Measurements from ENCODE around the gene PRRC1. TPM values are rescaled to one million over a fixed set of nuclear protein-coding genes. Genes with fewer than 3 reads are reported as not detected.

The PRRC1 gene
- total RNA-seq, 4 donors from 2014 or later: 22.8 to 43.7 (median 34.0) TPM

DNA sequence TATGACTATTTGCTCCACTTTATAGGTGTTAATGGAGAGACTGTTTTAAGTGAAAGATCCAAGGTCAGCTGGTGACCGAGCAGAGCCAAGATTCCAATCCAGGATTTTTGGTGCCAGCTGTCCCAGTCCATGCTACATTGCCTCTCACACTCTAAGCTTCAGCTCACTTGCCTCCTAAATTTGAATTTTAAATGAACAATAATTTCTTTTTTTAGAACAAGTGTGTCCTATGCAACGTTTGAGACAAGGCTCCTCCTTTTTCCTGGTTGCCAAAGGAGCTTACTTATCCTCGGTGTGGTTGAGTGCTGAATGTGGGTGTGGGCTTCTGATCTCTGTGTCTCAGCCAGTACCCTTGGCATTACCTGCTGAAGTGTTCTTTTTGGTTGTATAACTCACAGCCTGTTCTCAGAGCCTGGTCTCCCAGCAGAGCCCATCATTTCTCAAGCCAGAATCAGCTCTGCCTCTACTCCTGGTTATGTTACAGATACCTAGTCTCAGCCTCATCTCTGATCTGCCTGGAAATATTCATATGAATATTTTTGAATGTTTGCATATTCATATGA is 4.0 kb upstream of the PRRC1 start:
- Histone ChIP-seq H3K4me3 (no peak overlapping the region), H3K27me3 (peaks cover 0 to 8% (median 0%) of the 10 kb centered on the region in 4 donors), H3K27ac (no peak overlapping the region), H3K9me3 (no peaks in the 10 kb centered on the region), H3K36me3 (no peaks in the 10 kb centered on the region), H3K4me1 (peaks cover under 1 to 9% (median 2%) of the 10 kb centered on the region in 3 donors)
- TF ChIP-seq POLR2A (IDR thresholded peaks at IDR 0.05): no peak
- TF ChIP-seq, protein P1, sequence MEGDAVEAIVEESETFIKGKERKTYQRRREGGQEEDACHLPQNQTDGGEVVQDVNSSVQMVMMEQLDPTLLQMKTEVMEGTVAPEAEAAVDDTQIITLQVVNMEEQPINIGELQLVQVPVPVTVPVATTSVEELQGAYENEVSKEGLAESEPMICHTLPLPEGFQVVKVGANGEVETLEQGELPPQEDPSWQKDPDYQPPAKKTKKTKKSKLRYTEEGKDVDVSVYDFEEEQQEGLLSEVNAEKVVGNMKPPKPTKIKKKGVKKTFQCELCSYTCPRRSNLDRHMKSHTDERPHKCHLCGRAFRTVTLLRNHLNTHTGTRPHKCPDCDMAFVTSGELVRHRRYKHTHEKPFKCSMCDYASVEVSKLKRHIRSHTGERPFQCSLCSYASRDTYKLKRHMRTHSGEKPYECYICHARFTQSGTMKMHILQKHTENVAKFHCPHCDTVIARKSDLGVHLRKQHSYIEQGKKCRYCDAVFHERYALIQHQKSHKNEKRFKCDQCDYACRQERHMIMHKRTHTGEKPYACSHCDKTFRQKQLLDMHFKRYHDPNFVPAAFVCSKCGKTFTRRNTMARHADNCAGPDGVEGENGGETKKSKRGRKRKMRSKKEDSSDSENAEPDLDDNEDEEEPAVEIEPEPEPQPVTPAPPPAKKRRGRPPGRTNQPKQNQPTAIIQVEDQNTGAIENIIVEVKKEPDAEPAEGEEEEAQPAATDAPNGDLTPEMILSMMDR (IDR thresholded peaks at IDR 0.05): no peak
- 27 to 34% methylated on average over 3 of the region's 3 CpGs for WGBS, 2 donors
- intact Hi-C loops (cut with DNase I): no loop called here
- DNase-seq: no peak

DNA sequence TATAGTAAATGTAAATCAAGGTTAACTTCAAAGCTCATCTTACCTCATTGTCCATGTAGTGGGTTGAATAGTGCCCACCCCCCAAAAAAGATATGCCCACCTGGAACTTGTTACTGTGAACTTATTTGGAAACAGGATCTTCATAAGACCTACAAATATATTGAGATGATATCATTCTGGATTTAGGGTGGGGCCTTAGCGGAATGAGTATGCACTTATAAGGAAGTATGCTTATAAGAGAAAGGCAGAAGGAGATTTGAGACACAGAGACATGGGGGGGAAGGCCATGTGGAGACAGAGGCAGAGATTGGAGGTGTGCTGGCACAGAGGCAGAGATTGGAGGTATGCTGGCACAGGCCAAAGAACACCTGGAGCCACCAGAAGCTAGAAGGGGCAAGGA is 2.6 kb upstream of the PRRC1 start:
- intact Hi-C loops (cut with DNase I): no loop called here
- DNase-seq: no peak
- Histone ChIP-seq H3K4me3 (no peak overlapping the region), H3K27me3 (peaks cover 0 to 8% (median 0%) of the 10 kb centered on the region in 4 donors), H3K4me1 (peaks cover 6 to 22% (median 7%) of the 10 kb centered on the region in 3 donors), H3K27ac (no peak overlapping the region), H3K36me3 (no peaks in the 10 kb centered on the region), H3K9me3 (no peaks in the 10 kb centered on the region)
- 95 to 100% methylated on average over 1 of the region's 1 CpG for WGBS, 2 donors
- TF ChIP-seq POLR2A (IDR thresholded peaks at IDR 0.05): no peak
- TF ChIP-seq, protein P1 (IDR thresholded peaks at IDR 0.05): no peak

DNA sequence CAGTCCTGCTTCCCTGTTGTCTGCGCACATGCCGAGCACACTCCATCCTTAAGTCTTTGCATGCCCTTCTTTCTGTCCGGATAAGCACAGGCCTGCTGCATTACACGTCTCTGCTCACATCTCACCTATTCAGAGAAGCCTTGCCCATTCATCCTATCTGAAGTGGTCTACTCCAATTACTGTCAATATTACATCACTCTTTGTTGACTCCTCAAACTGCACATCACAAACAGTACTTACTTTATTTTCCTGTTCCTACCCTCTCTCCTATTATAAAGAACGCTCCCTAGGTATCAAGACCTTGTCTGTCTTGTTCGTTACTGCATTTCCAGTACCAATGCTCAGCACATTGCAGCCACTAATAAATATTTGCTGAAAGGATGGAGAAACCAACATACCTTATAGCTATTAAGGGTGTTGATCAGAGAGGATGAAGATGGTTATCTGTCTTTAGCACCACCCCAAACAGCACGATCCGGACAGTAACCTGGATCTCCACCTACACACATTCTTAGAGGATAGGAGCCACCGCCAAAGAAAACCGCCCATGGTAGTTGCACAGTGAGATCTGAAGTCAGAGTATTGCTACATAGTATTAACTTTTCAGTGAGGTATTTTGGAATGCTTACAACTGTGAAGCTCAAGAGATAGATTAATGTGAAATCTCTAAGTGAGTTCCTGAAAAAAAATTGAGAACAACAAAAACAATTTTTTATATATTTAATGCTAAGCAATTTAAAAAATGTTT is 1.6 kb upstream of the PRRC1 start:
- TF ChIP-seq, protein P1 (IDR thresholded peaks at IDR 0.05): no peak
- TF ChIP-seq POLR2A (IDR thresholded peaks at IDR 0.05): no peak
- DNase-seq: no peak

GRCh38 chr5:127517110-127517479 is 345 bp upstream of the PRRC1 start:
- H3K36me3 ChIP-seq: peaks cover 0 to 16% (median 0%) of the 10 kb centered on the region in 3 donors
- peaks cover 6 to 22% (median 7%) of the 10 kb centered on the region in 3 donors for H3K4me1 ChIP-seq
- peak overlapping the region; percentile 76 to 100 (median 92) for H3K4me3 ChIP-seq
- TF ChIP-seq POLR2A (IDR thresholded peaks at IDR 0.05): no peak
- TF ChIP-seq, protein P1 (IDR thresholded peaks at IDR 0.05): no peak
- no peak for DNase-seq
- WGBS, 2 donors: 14 to 24% methylated on average over 6 to 7 of the region's 9 CpGs
- peak overlapping the region in 3 of 4 donors; percentile 77 to 90 (median 87) for H3K27ac ChIP-seq
- intact Hi-C loops (cut with DNase I): no loop called here
- peaks cover 0 to 13% (median 9%) of the 10 kb centered on the region in 3 donors for H3K9me3 ChIP-seq
- no peaks in the 10 kb centered on the region for H3K27me3 ChIP-seq

More for the DNA sequence above, 1.6 kb upstream of the PRRC1 start:
- peaks cover 0 to 3% (median under 1%) of the 10 kb centered on the region in 3 donors for H3K9me3 ChIP-seq
- peaks cover 6 to 22% (median 7%) of the 10 kb centered on the region in 3 donors for H3K4me1 ChIP-seq
- peaks cover 0 to 8% (median 0%) of the 10 kb centered on the region in 4 donors for H3K27me3 ChIP-seq
- peaks cover 0 to 5% (median 0%) of the 10 kb centered on the region in 3 donors for H3K36me3 ChIP-seq
- 89 to 92% methylated on average over 10 of the region's 10 CpGs for WGBS, 2 donors
- H3K4me3 ChIP-seq: no peak overlapping the region
- intact Hi-C loops (cut with DNase I): no loop called here
- no peak overlapping the region for H3K27ac ChIP-seq

- Histone ChIP-seq H3K27ac (peak overlapping the region; percentile 77 to 94 (median 88)), H3K9me3 (peaks cover 0 to 17% (median 9%) of the 10 kb centered on the region in 3 donors), H3K27me3 (no peaks in the 10 kb centered on the region), H3K4me3 (peak overlapping the region; percentile 76 to 100 (median 92)), H3K36me3 (peaks cover 0 to 28% (median 0%) of the 10 kb centered on the region in 3 donors), H3K4me1 (peaks cover 6 to 22% (median 7%) of the 10 kb centered on the region in 3 donors)
- DNase-seq: no peak
- intact Hi-C loops (cut with DNase I): no loop called here
- WGBS, 2 donors: 5 to 7% methylated on average over 10 of the region's 10 CpGs
- no peak for TF ChIP-seq POLR2A (IDR thresholded peaks at IDR 0.05)
- TF ChIP-seq, protein P1 (IDR thresholded peaks at IDR 0.05): no peak
These were observed 830 bp downstream of the PRRC1 start for GRCh38 chr5:127518319-127518621.
